GM08714 (cell line): Measurements from ENCODE around the gene CACHD1.

Source experiments
- H3K4me3 ChIP-seq: fragments of 200-500 bp; sonication (Bioruptor generic); 2 replicates; pipeline ENCODE4 v1.5.1; 2014; ENCODE audit warnings: mild to moderate bottlenecking, low read length, inconsistent platforms
- ZNF274 ChIP-seq: IDR thresholded peaks from 2 replicates; pipeline ENCODE4 v1.6.1; 2012; ENCODE audit warnings: mild to moderate bottlenecking, low read depth, low read length

Gene CACHD1

GRCh38 chr1:64479874-64480273, 9.9 kb downstream of the CACHD1 start:
- no peak for TF ChIP-seq ZNF274
- no peak overlapping the region for H3K4me3 ChIP-seq

- H3K4me3 ChIP-seq: no peak overlapping the region
These were observed 11.3 kb downstream of the CACHD1 start for GRCh38 chr1:64480999-64481772.

GRCh38 chr1:64482128-64482527, 12.2 kb downstream of the CACHD1 start:
- TF ChIP-seq ZNF274: no peak
- H3K4me3 ChIP-seq: no peak overlapping the region

More at GRCh38 chr1:64480999-64481772, 11.3 kb downstream of the CACHD1 start:
- no peak for TF ChIP-seq ZNF274

- H3K4me3 ChIP-seq: no peak overlapping the region
- no peak for TF ChIP-seq ZNF274
These were observed 12.8 kb downstream of the CACHD1 start for GRCh38 chr1:64482720-64483119.

GRCh38 chr1:64483731-64484414, 13.9 kb downstream of the CACHD1 start:
- H3K4me3 ChIP-seq: no peak overlapping the region
- no peak for TF ChIP-seq ZNF274

GRCh38 chr1:64484651-64485050, 14.7 kb downstream of the CACHD1 start:
- no peak for TF ChIP-seq ZNF274
- no peak overlapping the region for H3K4me3 ChIP-seq

GRCh38 chr1:64486193-64486592, 16.3 kb downstream of the CACHD1 start:
- no peak overlapping the region for H3K4me3 ChIP-seq
- no peak for TF ChIP-seq ZNF274

- no peak for TF ChIP-seq ZNF274
- no peak overlapping the region for H3K4me3 ChIP-seq
These were observed 17.1 kb downstream of the CACHD1 start for GRCh38 chr1:64487061-64487460.

- no peak for TF ChIP-seq ZNF274
These were observed 18.9 kb downstream of the CACHD1 start for GRCh38 chr1:64488862-64489261.

GRCh38 chr1:64489707-64490106, 19.8 kb downstream of the CACHD1 start:
- no peak for TF ChIP-seq ZNF274
- H3K4me3 ChIP-seq: no peak overlapping the region

More at GRCh38 chr1:64488862-64489261, 18.9 kb downstream of the CACHD1 start:
- no peak overlapping the region for H3K4me3 ChIP-seq

GRCh38 chr1:64490213-64490818, 20.4 kb downstream of the CACHD1 start:
- H3K4me3 ChIP-seq: no peak overlapping the region
- TF ChIP-seq ZNF274: no peak

- no peak for TF ChIP-seq ZNF274
- no peak overlapping the region for H3K4me3 ChIP-seq
These were observed 22.5 kb downstream of the CACHD1 start for GRCh38 chr1:64492424-64492823.

- TF ChIP-seq ZNF274: no peak
- no peak overlapping the region for H3K4me3 ChIP-seq
These were observed 23.9 kb downstream of the CACHD1 start for GRCh38 chr1:64493831-64494230.

GRCh38 chr1:64494659-64495058, 24.7 kb downstream of the CACHD1 start:
- TF ChIP-seq ZNF274: no peak
- H3K4me3 ChIP-seq: no peak overlapping the region

- H3K4me3 ChIP-seq: no peak overlapping the region
- no peak for TF ChIP-seq ZNF274
These were observed 25.9 kb downstream of the CACHD1 start for GRCh38 chr1:64495878-64496277.
